Osteoblast (primary cell): ENCODE data around the gene KCTD5. TPM values are rescaled to one million over a fixed set of nuclear protein-coding genes. Genes with fewer than 3 reads are reported as not detected.

Source experiments
- DNase-seq: peaks from one replicate; pipeline ENCODE4 v3.0.0; 2011; ENCODE audit warnings: low spot score, mixed read lengths; ENCODE audit not compliant: insufficient read length; ENCODE audit errors: missing footprints
- H2AFZ ChIP-seq: 2 replicates; pipeline ENCODE4 v1.6.0; 2011; ENCODE audit warnings: mild to moderate bottlenecking, low read length
- H3K27ac ChIP-seq: 2 replicates; pipeline ENCODE4 v1.5.1; 2011; ENCODE audit warnings: mild to moderate bottlenecking, low read depth, low read length, moderate library complexity
- H3K27me3 ChIP-seq: 2 replicates; pipeline ENCODE4 v1.6.0; 2012; ENCODE audit warnings: mild to moderate bottlenecking, control low read depth, inconsistent platforms, low read length, moderate library complexity; ENCODE audit not compliant: insufficient read depth
- H3K36me3 ChIP-seq: 2 replicates; pipeline ENCODE4 v1.5.1; 2011; ENCODE audit warnings: mild to moderate bottlenecking, low read length, control low read depth, moderate library complexity; ENCODE audit not compliant: insufficient read depth
- H3K4me1 ChIP-seq: 2 replicates; pipeline ENCODE4 v1.5.1; 2011; ENCODE audit warnings: mild to moderate bottlenecking, low read length, control low read depth, moderate library complexity; ENCODE audit not compliant: insufficient read depth
- H3K4me2 ChIP-seq: 2 replicates; pipeline ENCODE4 v1.6.0; 2011; ENCODE audit warnings: mild to moderate bottlenecking, low read length; ENCODE audit not compliant: insufficient read depth
- H3K4me3 ChIP-seq: fragments of 200-600 bp; sonication (generic); 3 replicates; pipeline ENCODE4 v1.5.1; 2012; ENCODE audit warnings: mild to moderate bottlenecking, low read length, inconsistent platforms; ENCODE audit not compliant: insufficient read depth
- H3K79me2 ChIP-seq: 2 replicates; pipeline ENCODE4 v1.6.0; 2012; ENCODE audit warnings: mild to moderate bottlenecking, low read length, control low read depth, inconsistent platforms; ENCODE audit not compliant: insufficient read depth
- H3K9me3 ChIP-seq: 2 replicates; pipeline ENCODE4 v1.5.1; 2011; ENCODE audit warnings: low read depth, low read length, control low read depth
- H4K20me1 ChIP-seq: 2 replicates; pipeline ENCODE4 v1.6.0; 2012; ENCODE audit warnings: mild to moderate bottlenecking, low read length, control low read depth; ENCODE audit not compliant: insufficient read depth
- CTCF ChIP-seq: IDR thresholded peaks from 2 replicates; pipeline ENCODE4 v1.5.1; 2011; ENCODE audit warnings: mild to moderate bottlenecking, low read depth, low read length, moderate library complexity; ENCODE audit errors: extremely low read depth
- total RNA-seq: library from RNA; depleted of rRNA; stranded (reverse); fragments of >200 nt; gene quantifications from 2 replicates; pipeline ENCODE4 v1.2.3, GENCODE V29; 2012

KCTD5 gene
- total RNA-seq, 1 donor: 21.7 TPM

GRCh38 chr16:2708955-2709587, 26.7 kb downstream of the KCTD5 start:
- no peaks in the 10 kb centered on the region for H3K27me3 ChIP-seq
- peaks cover 21% of the 10 kb centered on the region for H3K36me3 ChIP-seq
- H3K79me2 ChIP-seq: peaks cover 16% of the 10 kb centered on the region
- no peak overlapping the region for H2AFZ ChIP-seq
- H3K9me3 ChIP-seq: no peaks in the 10 kb centered on the region
- H4K20me1 ChIP-seq: peaks cover 15% of the 10 kb centered on the region
- H3K4me3 ChIP-seq: no peak overlapping the region
- no peak overlapping the region for H3K27ac ChIP-seq
- H3K4me2 ChIP-seq: no peak overlapping the region
- TF ChIP-seq CTCF: no peak
- no peaks in the 10 kb centered on the region for H3K4me1 ChIP-seq
- DNase-seq: peak; percentile 62

- Histone ChIP-seq H3K79me2 (peaks cover 16% of the 10 kb centered on the region), H3K4me2 (no peak overlapping the region), H3K4me3 (no peak overlapping the region), H3K9me3 (no peaks in the 10 kb centered on the region), H3K27ac (no peak overlapping the region), H3K36me3 (peaks cover 21% of the 10 kb centered on the region), H3K27me3 (no peaks in the 10 kb centered on the region), H4K20me1 (peaks cover 14% of the 10 kb centered on the region), H3K4me1 (no peaks in the 10 kb centered on the region), H2AFZ (no peak overlapping the region)
- TF ChIP-seq CTCF: no peak
- DNase-seq: peak; percentile 84
These were observed 27.3 kb downstream of the KCTD5 start for GRCh38 chr16:2709588-2709984.

- no peaks in the 10 kb centered on the region for H3K27me3 ChIP-seq
- H4K20me1 ChIP-seq: peaks cover 14% of the 10 kb centered on the region
- no peak overlapping the region for H3K4me2 ChIP-seq
- no peak overlapping the region for H2AFZ ChIP-seq
- no peak overlapping the region for H3K4me3 ChIP-seq
- no peak for TF ChIP-seq CTCF
- H3K4me1 ChIP-seq: no peaks in the 10 kb centered on the region
- no peaks in the 10 kb centered on the region for H3K9me3 ChIP-seq
- H3K79me2 ChIP-seq: peaks cover 10% of the 10 kb centered on the region
- no peak overlapping the region for H3K27ac ChIP-seq
- peak; percentile 81 for DNase-seq
- peaks cover 21% of the 10 kb centered on the region for H3K36me3 ChIP-seq
These were observed 27.8 kb downstream of the KCTD5 start for GRCh38 chr16:2710021-2710710.

GRCh38 chr16:2710711-2711231, 28.4 kb downstream of the KCTD5 start:
- Histone ChIP-seq H4K20me1 (peaks cover 10% of the 10 kb centered on the region), H3K36me3 (peaks cover 21% of the 10 kb centered on the region), H3K4me3 (no peak overlapping the region), H3K9me3 (no peaks in the 10 kb centered on the region), H3K79me2 (peaks cover 4% of the 10 kb centered on the region), H2AFZ (no peak overlapping the region), H3K27me3 (no peaks in the 10 kb centered on the region), H3K4me1 (no peaks in the 10 kb centered on the region), H3K4me2 (no peak overlapping the region), H3K27ac (no peak overlapping the region)
- peak; percentile 88 for DNase-seq
- no peak for TF ChIP-seq CTCF
